GM12892 (cell line): ENCODE measurements around the gene CD8B2.
"Not testable (repeated sequence)": the region's sequence is repeated elsewhere in the genome, so short reads cannot be mapped to it uniquely, and the experiment has no call there.

Experiments
- POLR2A ChIP-seq: IDR thresholded peaks from 2 replicates; pipeline ENCODE4 v1.6.1; 2011; ENCODE audit warnings: low read depth, low read length, control low read depth
- POLR2AphosphoS5 ChIP-seq: IDR thresholded peaks from 2 replicates; pipeline ENCODE4 v1.6.1; 2011; ENCODE audit warnings: low read depth, low read length, control low read depth
- TAF1 ChIP-seq: IDR thresholded peaks from 2 replicates; pipeline ENCODE4 v1.6.1; 2011; ENCODE audit warnings: low read depth, mild to moderate bottlenecking, control low read depth, low read length, borderline replicate concordance

DNA sequence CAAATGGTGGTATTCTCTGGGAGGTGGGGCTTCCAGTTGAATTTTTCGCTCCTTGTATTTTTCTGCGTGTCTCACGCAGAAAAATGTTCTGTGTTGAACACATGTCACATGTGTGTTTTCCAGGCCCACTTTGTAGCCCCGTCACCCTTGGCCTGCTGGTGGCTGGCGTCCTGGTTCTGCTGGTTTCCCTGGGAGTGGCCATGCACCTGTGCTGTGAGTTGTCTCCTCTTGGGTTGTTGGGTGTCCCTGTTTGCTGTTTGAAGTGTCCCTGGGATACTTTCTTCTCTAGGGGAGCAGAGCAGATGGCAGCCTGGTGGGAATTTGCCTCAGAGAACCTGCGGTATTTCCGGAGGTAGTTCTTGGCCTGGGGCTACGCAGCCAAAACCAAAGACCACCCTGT lies 15.2 kb downstream of the CD8B2 start:
- not testable (repeated sequence) for TF ChIP-seq POLR2A, POLR2AphosphoS5, TAF1
